B cell (primary cell): ENCODE measurements around the gene NOTCH1. TPM values are rescaled to one million over a fixed set of nuclear protein-coding genes. Genes with fewer than 3 reads are reported as not detected.

Experiments
- ATAC-seq: fragments of 200-7000 bp; cut with Tn5 transposase; one replicate; pipeline ENCODE4 v1.10.0; 2021; ENCODE audit warnings: low read depth, mild to moderate bottlenecking, moderate number of reproducible peaks, moderate library complexity
- CTCF ChIA-PET: fragments of 350-600 bp; sonication (Branson Sonifier 250); formaldehyde crosslinking; loops from one replicate; lab custom pipeline; 2021; ENCODE audit warnings: antibody characterized with exemption, inconsistent platforms; lab: Charles Lee
- POLR2A ChIA-PET: fragments of 350-600 bp; sonication (Branson Sonifier 250); formaldehyde crosslinking; loops from one replicate; lab custom pipeline; 2021; ENCODE audit warnings: antibody characterized with exemption; lab: Charles Lee
- DNase-seq: peaks from one replicate; pipeline ENCODE4 v3.0.0; 2013
- H2AFZ ChIP-seq: 2 replicates; pipeline ENCODE4 v1.6.1; 2012; ENCODE audit warnings: mild to moderate bottlenecking, low read depth, low read length; ENCODE audit not compliant: insufficient read depth, poor library complexity, severe bottlenecking
- H3K27ac ChIP-seq, 2 donors: 1 replicate in 1 of 2; 2 replicates in 1 of 2; pipeline ENCODE4 v1.5.1; 2012 to 2013; ENCODE audit warnings: low read length in 2 of 2, mild to moderate bottlenecking in 2 of 2, moderate library complexity in 1 of 2
- H3K27me3 ChIP-seq, 4 experiments: fragments of 200-600 bp in 1 of 4; sonication (generic) in 1 of 4; replicated peaks in 1 of 4; 1 replicate in 2 of 4; 2 replicates in 2 of 4; pipeline versions ENCODE4 v1.6.1 to v1.7.0; 2013 to 2016; ENCODE audit warnings: low read length in 3 of 4, mild to moderate bottlenecking in 2 of 4, mixed read lengths in 1 of 4, moderate library complexity in 1 of 4; ENCODE audit not compliant: insufficient read depth in 4 of 4, control insufficient read depth in 3 of 4; ENCODE audit errors: control extremely low read depth in 1 of 4
- H3K36me3 ChIP-seq, 2 experiments: replicated peaks in 1 of 2; 1 replicate in 1 of 2; 2 replicates in 1 of 2; pipeline versions ENCODE4 v1.6.1 to v1.7.1; 2013; ENCODE audit warnings: low read length in 1 of 2; ENCODE audit not compliant: insufficient read depth in 2 of 2, control insufficient read depth in 1 of 2; ENCODE audit errors: control extremely low read depth in 1 of 2, extremely low read depth in 1 of 2
- H3K4me1 ChIP-seq, 2 donors: fragments of 200-600 bp in 1 of 2; sonication (generic) in 1 of 2; 1 replicate in 1 of 2; 2 replicates in 1 of 2; pipeline versions ENCODE4 v1.5.1 to v1.6.1; 2013 to 2017; ENCODE audit warnings: low read length in 2 of 2; ENCODE audit not compliant: control insufficient read depth in 2 of 2, insufficient read depth in 2 of 2
- H3K4me2 ChIP-seq: replicated peaks from 2 replicates; pipeline ENCODE3; 2012; ENCODE audit warnings: mild to moderate bottlenecking, low read depth, low read length; ENCODE audit not compliant: poor library complexity, severe bottlenecking
- H3K4me3 ChIP-seq, 5 experiments: fragments of 200-600 bp in 1 of 5; sonication (generic) in 1 of 5; 1 replicate in 3 of 5; 2 replicates in 2 of 5; pipeline versions ENCODE4 v1.5.1 to v1.7.0; 2011 to 2016; ENCODE audit warnings: low read length in 4 of 5, mild to moderate bottlenecking in 4 of 5, low read depth in 2 of 5, control low read depth in 1 of 5, moderate library complexity in 1 of 5; ENCODE audit not compliant: insufficient read depth in 1 of 5; ENCODE audit errors: control extremely low read depth in 1 of 5, extremely low read depth in 1 of 5
- H3K79me2 ChIP-seq: fragments of 200-600 bp; sonication (generic); one replicate; pipeline ENCODE4 v1.6.0; 2016; ENCODE audit warnings: low read length; ENCODE audit not compliant: control insufficient read depth, insufficient read depth
- H3K9ac ChIP-seq: fragments of 200-600 bp; sonication (generic); 2 replicates; pipeline ENCODE4 v1.6.1; 2017; ENCODE audit warnings: mild to moderate bottlenecking, low read length, moderate library complexity
- H3K9me3 ChIP-seq, 3 donors: one replicate each; pipeline versions ENCODE4 v1.6.1 to v1.7.1; 2013; ENCODE audit warnings: low read length in 2 of 3; ENCODE audit not compliant: control insufficient read depth in 2 of 3, insufficient read depth in 1 of 3; ENCODE audit errors: control extremely low read depth in 1 of 3
- H4K20me1 ChIP-seq: 2 replicates; pipeline ENCODE4 v1.6.0; 2012; ENCODE audit warnings: mild to moderate bottlenecking, low read length; ENCODE audit not compliant: insufficient read depth, control insufficient read depth, poor library complexity, severe bottlenecking
- H3K27ac Mint-ChIP-seq: one replicate; pipeline ENCODE4 v1.8.0; 2021; ENCODE audit warnings: mixed read lengths
- H3K27me3 Mint-ChIP-seq: one replicate; pipeline ENCODE4 v1.8.0; 2021; ENCODE audit warnings: mixed read lengths
- H3K4me1 Mint-ChIP-seq: one replicate; pipeline ENCODE4 v1.8.0; 2021; ENCODE audit warnings: mixed read lengths
- H3K4me3 Mint-ChIP-seq: one replicate; pipeline ENCODE4 v1.8.0; 2021; ENCODE audit warnings: mixed read lengths
- H3K9me3 Mint-ChIP-seq: one replicate; pipeline ENCODE4 v1.8.0; 2022; ENCODE audit warnings: mixed read lengths; ENCODE audit not compliant: insufficient read depth
- EZH2 ChIP-seq: IDR thresholded peaks from 2 replicates; pipeline ENCODE4 v1.6.1; 2012; ENCODE audit warnings: borderline replicate concordance, low read depth, mild to moderate bottlenecking, moderate library complexity, low read length; ENCODE audit not compliant: insufficient read depth, poor library complexity, severe bottlenecking
- WGBS: methylation state at CpG from one replicate; pipeline ENCODE4 v1.1.5; 2013; ENCODE audit warnings: missing lambda C conversion rate; ENCODE audit not compliant: insufficient coverage; 5-methylcytosine and 5-hydroxymethylcytosine counted together
- intact Hi-C: fragments of 100-400 bp; cut with micrococcal nuclease; formaldehyde crosslinking; loops from one replicate; pipeline ENCODE4 v1.10.0; 2022
- polyA plus RNA-seq: library from polyadenylated mRNA; depleted of rRNA; stranded (reverse); fragments of >200 nt; gene quantifications from 2 replicates; pipeline ENCODE4 v1.2.3, GENCODE V29; 2012
- total RNA-seq, 2 donors: library from RNA; stranded (reverse); fragments of 120-200 nt in 1 of 2; gene quantifications; 1 replicate in 1 of 2; 2 replicates in 1 of 2; pipeline versions ENCODE4 v1.2.3 to v1.2.4, GENCODE V29; 2013 to 2022
- TF ChIP-seq, protein P1 (sequence below): fragments of 200-600 bp; IDR thresholded peaks from one replicate; pipeline ENCODE4 v1.8.0; 2022; ENCODE audit warnings: antibody characterized with exemption, mild to moderate bottlenecking

NOTCH1 gene
- total and polyA plus RNA-seq, 2 donors (not counting 1 experiment from before 2014, with no cell fraction given) = 16.6 to 38.5 TPM

DNA sequence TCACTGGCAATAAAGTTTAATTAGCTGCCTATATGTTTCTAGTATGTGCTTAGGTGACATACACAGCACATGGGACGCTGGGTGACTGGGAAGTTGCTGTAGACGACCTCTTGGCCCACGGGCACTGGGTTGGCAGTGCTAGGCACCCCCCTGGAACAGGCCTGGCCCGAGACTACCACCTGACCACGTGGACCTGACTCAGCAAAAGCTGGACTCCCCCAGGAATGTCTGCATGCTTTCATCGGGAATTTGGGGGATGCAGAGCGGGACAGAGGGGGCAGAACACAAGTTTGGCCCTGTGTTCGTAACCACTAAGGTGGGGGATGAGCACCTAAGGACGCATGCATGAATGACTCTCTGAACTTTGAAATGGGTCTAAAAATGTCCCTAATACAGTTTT, 89.6 kb downstream of the NOTCH1 start:
- no peak overlapping the region for H3K27ac Mint-ChIP-seq
- Histone ChIP-seq H4K20me1 (peaks cover 11% of the 10 kb centered on the region), H3K4me3 (no peak overlapping the region), H3K79me2 (peaks cover 18% of the 10 kb centered on the region), H3K27me3 (no peaks in the 10 kb centered on the region), H3K4me2 (no peak overlapping the region), H2AFZ (no peak overlapping the region), H3K9me3 (no peaks in the 10 kb centered on the region), H3K27ac (no peak overlapping the region), H3K4me1 (no peaks in the 10 kb centered on the region), H3K9ac (no peak overlapping the region), H3K36me3 (peaks cover 0 to 80% of the 10 kb centered on the region in 2 experiments)
- intact Hi-C loops = no loop called here
- H3K9me3 Mint-ChIP-seq = no peaks in the 10 kb centered on the region
- no peaks in the 10 kb centered on the region for H3K4me1 Mint-ChIP-seq
- ChIA-PET POLR2A (no interaction called here), CTCF (no interaction called here)
- ATAC-seq (no peak), DNase-seq (no peak)
- 95% methylated on average over 9 of the region's 9 CpGs for WGBS
- no peaks in the 10 kb centered on the region for H3K27me3 Mint-ChIP-seq
- H3K4me3 Mint-ChIP-seq = no peak overlapping the region
- TF ChIP-seq EZH2 = no peak
- TF ChIP-seq, protein P1, sequence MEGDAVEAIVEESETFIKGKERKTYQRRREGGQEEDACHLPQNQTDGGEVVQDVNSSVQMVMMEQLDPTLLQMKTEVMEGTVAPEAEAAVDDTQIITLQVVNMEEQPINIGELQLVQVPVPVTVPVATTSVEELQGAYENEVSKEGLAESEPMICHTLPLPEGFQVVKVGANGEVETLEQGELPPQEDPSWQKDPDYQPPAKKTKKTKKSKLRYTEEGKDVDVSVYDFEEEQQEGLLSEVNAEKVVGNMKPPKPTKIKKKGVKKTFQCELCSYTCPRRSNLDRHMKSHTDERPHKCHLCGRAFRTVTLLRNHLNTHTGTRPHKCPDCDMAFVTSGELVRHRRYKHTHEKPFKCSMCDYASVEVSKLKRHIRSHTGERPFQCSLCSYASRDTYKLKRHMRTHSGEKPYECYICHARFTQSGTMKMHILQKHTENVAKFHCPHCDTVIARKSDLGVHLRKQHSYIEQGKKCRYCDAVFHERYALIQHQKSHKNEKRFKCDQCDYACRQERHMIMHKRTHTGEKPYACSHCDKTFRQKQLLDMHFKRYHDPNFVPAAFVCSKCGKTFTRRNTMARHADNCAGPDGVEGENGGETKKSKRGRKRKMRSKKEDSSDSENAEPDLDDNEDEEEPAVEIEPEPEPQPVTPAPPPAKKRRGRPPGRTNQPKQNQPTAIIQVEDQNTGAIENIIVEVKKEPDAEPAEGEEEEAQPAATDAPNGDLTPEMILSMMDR = no peak

DNA sequence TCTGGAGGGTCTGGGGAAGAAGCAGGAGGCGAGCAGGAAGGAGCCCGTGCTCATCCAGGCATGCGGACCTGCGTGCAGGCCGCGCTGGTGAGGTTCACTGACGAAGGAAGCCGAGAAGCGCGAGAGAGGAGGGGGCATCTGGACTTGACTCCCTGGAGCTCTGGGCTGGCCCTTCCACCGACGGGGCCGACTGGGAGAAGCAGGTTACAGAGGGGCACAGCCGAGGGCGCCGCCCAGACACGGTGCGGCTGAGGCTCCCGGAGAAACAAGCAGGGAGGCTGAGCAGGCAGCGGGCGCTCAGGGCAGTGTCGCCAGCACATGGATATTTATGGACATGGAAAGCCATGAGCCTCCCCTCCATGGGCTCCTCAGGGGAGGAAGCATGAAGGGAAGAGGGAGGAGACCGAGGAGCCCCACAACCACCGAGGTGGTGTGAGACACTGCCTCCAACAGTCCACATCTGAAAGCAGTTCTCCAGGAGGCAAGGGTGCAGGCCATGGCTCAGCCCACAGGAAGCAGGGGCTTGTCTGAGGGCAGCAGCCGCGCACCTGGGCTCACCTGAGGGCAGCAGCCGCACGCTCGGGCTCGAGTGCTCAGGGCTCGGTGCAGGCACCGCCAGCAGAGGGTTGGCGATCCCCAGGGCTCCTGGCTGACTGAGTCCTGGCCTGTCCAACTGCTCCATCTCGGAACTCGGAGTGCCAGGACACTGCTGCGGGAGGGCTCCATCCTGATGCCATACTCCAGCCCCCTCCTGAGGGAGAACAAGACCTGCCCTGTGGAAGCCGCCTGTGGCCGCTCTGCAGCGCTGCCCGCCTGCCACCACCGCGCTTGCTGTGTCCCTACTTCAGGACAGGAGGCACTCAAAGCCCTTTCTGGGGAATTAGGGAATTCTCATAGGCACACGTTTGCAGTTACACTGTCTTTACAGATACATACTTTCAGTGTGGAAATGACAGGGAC, 90.5 kb downstream of the NOTCH1 start:
- no peak for TF ChIP-seq EZH2
- TF ChIP-seq, protein P1 = no peak
- peaks cover 24% of the 10 kb centered on the region for H3K79me2 ChIP-seq
- peaks cover 0 to 82% of the 10 kb centered on the region in 2 experiments for H3K36me3 ChIP-seq
- ATAC-seq (no peak), DNase-seq (no peak)
- H3K27ac ChIP-seq = no peak overlapping the region
- intact Hi-C loops = no loop called here
- no peak overlapping the region for H3K9ac ChIP-seq
- Mint-ChIP-seq H3K27ac (no peak overlapping the region), H3K27me3 (no peaks in the 10 kb centered on the region), H3K4me1 (no peaks in the 10 kb centered on the region), H3K9me3 (no peaks in the 10 kb centered on the region), H3K4me3 (no peak overlapping the region)
- no peaks in the 10 kb centered on the region for H3K27me3 ChIP-seq
- WGBS = 96% methylated on average over 43 of the region's 43 CpGs
- peaks cover 20% of the 10 kb centered on the region for H4K20me1 ChIP-seq
- H2AFZ ChIP-seq = no peak overlapping the region
- no peaks in the 10 kb centered on the region for H3K4me1 ChIP-seq
- no peak overlapping the region for H3K4me2 ChIP-seq
- CTCF ChIA-PET = no interaction called here
- H3K4me3 ChIP-seq = no peak overlapping the region
- POLR2A ChIA-PET = no interaction called here
- no peaks in the 10 kb centered on the region for H3K9me3 ChIP-seq
